OCI-LY7 (cell line): Measurements from ENCODE around the gene PTX4. TPM values are rescaled to one million over a fixed set of nuclear protein-coding genes. Genes with fewer than 3 reads are reported as not detected.

Experiments used
- BruUV-seq: library from RNA; stranded (reverse); fragments of 400-500 nt; replicated peaks from 2 replicates; lab custom pipeline; 2021; lab: Mats Ljungman, UMichigan
- CTCF ChIA-PET: fragments of 300-600 bp; sonication (Branson Sonifier 250); formaldehyde crosslinking; loops from one replicate; lab custom pipeline; 2022; ENCODE audit warnings: antibody characterized with exemption; ENCODE audit not compliant: unreplicated experiment; lab: Charles Lee
- POLR2A ChIA-PET: fragments of 300-600 bp; sonication (Branson Sonifier 250); formaldehyde crosslinking; loops from one replicate; lab custom pipeline; 2022; ENCODE audit warnings: antibody characterized with exemption; lab: Charles Lee
- DNase-seq: peaks from one replicate; pipeline ENCODE4 v3.0.0-alpha.2; 2015; ENCODE audit warnings: low spot score
- H2AFZ ChIP-seq: fragments of 200-600 bp; sonication (generic), shearing (Covaris generic); 2 replicates; pipeline ENCODE4 v1.6.1; 2014; ENCODE audit warnings: mild to moderate bottlenecking, antibody characterized with exemption, low read length, moderate library complexity
- H3K27ac ChIP-seq: fragments of 200-600 bp; sonication (generic); 2 replicates; pipeline ENCODE4 v1.5.1; 2014; ENCODE audit warnings: mixed run types, low read depth, mild to moderate bottlenecking, moderate library complexity, low read length, inconsistent platforms; ENCODE audit not compliant: poor library complexity, severe bottlenecking
- H3K36me3 ChIP-seq: fragments of 200-600 bp; sonication (generic); 2 replicates; pipeline ENCODE4 v1.6.1; 2014; ENCODE audit warnings: mild to moderate bottlenecking, antibody characterized with exemption, low read length, moderate library complexity, mixed read lengths; ENCODE audit not compliant: insufficient read depth
- H3K4me1 ChIP-seq: fragments of 200-600 bp; sonication (generic); 2 replicates; pipeline ENCODE4 v1.5.1; 2014; ENCODE audit warnings: mild to moderate bottlenecking, low read length; ENCODE audit not compliant: insufficient read depth, poor library complexity, severe bottlenecking
- H3K4me2 ChIP-seq: fragments of 200-600 bp; sonication (generic); 2 replicates; pipeline ENCODE4 v1.6.1; 2014; ENCODE audit warnings: mild to moderate bottlenecking, low read length
- H3K4me3 ChIP-seq: fragments of 200-600 bp; sonication (generic); 2 replicates; pipeline ENCODE4 v1.5.1; 2014; ENCODE audit warnings: mild to moderate bottlenecking, low read depth, low read length; ENCODE audit not compliant: poor library complexity, severe bottlenecking
- H3K79me2 ChIP-seq: fragments of 200-600 bp; sonication (generic); 2 replicates; pipeline ENCODE4 v1.6.1; 2016; ENCODE audit warnings: low read depth, mild to moderate bottlenecking, low read length, moderate library complexity, mixed read lengths; ENCODE audit not compliant: insufficient read depth
- H3K9me2 ChIP-seq: fragments of 200-600 bp; sonication (generic); 2 replicates; pipeline ENCODE4 v1.6.1; 2016; ENCODE audit warnings: mild to moderate bottlenecking, low read length, mixed read lengths; ENCODE audit not compliant: insufficient read depth
- H3K9me3 ChIP-seq: fragments of 200-600 bp; sonication (generic); 2 replicates; pipeline ENCODE4 v1.6.1; 2014; ENCODE audit warnings: mild to moderate bottlenecking, mixed run types, low read length, mixed read lengths
- H4K20me1 ChIP-seq: fragments of 200-600 bp; sonication (generic); 2 replicates; pipeline ENCODE4 v1.6.1; 2014; ENCODE audit warnings: mild to moderate bottlenecking, antibody characterized with exemption, low read length, moderate library complexity, mixed read lengths; ENCODE audit not compliant: insufficient read depth
- CTCF ChIP-seq: fragments of 200-600 bp; sonication (generic); conservative IDR thresholded peaks from 2 replicates; pipeline ENCODE4 v1.5.1; 2014; ENCODE audit warnings: mild to moderate bottlenecking, antibody characterized with exemption, low read length, moderate library complexity, mixed read lengths
- EZH2phosphoT487 ChIP-seq: fragments of 200-600 bp; sonication (generic); IDR thresholded peaks from 2 replicates; pipeline ENCODE4 v1.6.1; 2018; ENCODE audit warnings: low read depth, borderline replicate concordance, mild to moderate bottlenecking, mixed run types, antibody characterized with exemption, low read length, moderate library complexity, mixed read lengths
- intact Hi-C: fragments of 100-400 bp; cut with micrococcal nuclease; formaldehyde crosslinking; loops from one replicate; pipeline ENCODE4 v1.10.0; 2022; ENCODE audit not compliant: unreplicated experiment
- total RNA-seq, 2 experiments: library from RNA; depleted of rRNA in 1 of 2; stranded (reverse); fragments of >200 nt in 1 of 2; shearing (Covaris generic) in 1 of 2; gene quantifications; 2 replicates each; pipeline ENCODE4 v1.2.3, GENCODE V29; 2014 to 2022

Gene PTX4
- total RNA-seq, 2 experiments from 2014 or later, result not detected

GRCh38 chr16:1452530-1452929 is 36.2 kb downstream of the PTX4 start:
- Histone ChIP-seq H2AFZ (no peak overlapping the region), H3K27ac (no peak overlapping the region), H3K4me3 (no peak overlapping the region), H4K20me1 (no peaks in the 10 kb centered on the region), H3K36me3 (no peaks in the 10 kb centered on the region), H3K9me2 (no peaks in the 10 kb centered on the region), H3K4me2 (no peak overlapping the region), H3K79me2 (no peaks in the 10 kb centered on the region), H3K4me1 (no peaks in the 10 kb centered on the region), H3K9me3 (no peaks in the 10 kb centered on the region)
- ChIA-PET CTCF (no interaction called here), POLR2A (no interaction called here)
- intact Hi-C loops, result no loop called here
- no peak for DNase-seq
- no peak for TF ChIP-seq EZH2phosphoT487
- no peak for TF ChIP-seq CTCF
- no TSS peak for BruUV-seq

GRCh38 chr16:1451702-1452392 is 36.9 kb downstream of the PTX4 start:
- H3K27ac ChIP-seq, result no peak overlapping the region
- no peak overlapping the region for H3K4me3 ChIP-seq
- intact Hi-C loops, result no loop called here
- DNase-seq, result no peak
- no peak for TF ChIP-seq EZH2phosphoT487
- TF ChIP-seq CTCF, result no peak
- H3K36me3 ChIP-seq, result no peaks in the 10 kb centered on the region
- no peaks in the 10 kb centered on the region for H3K4me1 ChIP-seq
- ChIA-PET CTCF (no interaction called here), POLR2A (no interaction called here)
- BruUV-seq, result no TSS peak
- no peaks in the 10 kb centered on the region for H3K9me3 ChIP-seq
- no peaks in the 10 kb centered on the region for H3K9me2 ChIP-seq
- no peaks in the 10 kb centered on the region for H3K79me2 ChIP-seq
- no peak overlapping the region for H2AFZ ChIP-seq
- no peak overlapping the region for H3K4me2 ChIP-seq
- no peaks in the 10 kb centered on the region for H4K20me1 ChIP-seq

- Histone ChIP-seq H2AFZ (no peak overlapping the region), H4K20me1 (no peaks in the 10 kb centered on the region), H3K4me2 (no peak overlapping the region), H3K9me2 (no peaks in the 10 kb centered on the region), H3K4me3 (no peak overlapping the region), H3K27ac (no peak overlapping the region), H3K79me2 (no peaks in the 10 kb centered on the region), H3K36me3 (no peaks in the 10 kb centered on the region), H3K4me1 (no peaks in the 10 kb centered on the region), H3K9me3 (no peaks in the 10 kb centered on the region)
- BruUV-seq, result no TSS peak
- no peak for TF ChIP-seq CTCF
- no peak for TF ChIP-seq EZH2phosphoT487
- ChIA-PET POLR2A (no interaction called here), CTCF (no interaction called here)
- DNase-seq, result no peak
- intact Hi-C loops, result no loop called here
Measured at GRCh38 chr16:1450841-1451240, 37.9 kb downstream of the PTX4 start.
